ENCODE data around the gene DESI2. TPM values are rescaled to one million over a fixed set of nuclear protein-coding genes. Genes with fewer than 3 reads are reported as not detected.
A peak's percentile ranks its signal among the peaks of the same experiment; 100 is the strongest.

Gene DESI2
- 24.2 TPM for total RNA-seq

- intact Hi-C loops (cut with DNase I) = loop anchor here (1.0 to 5.0 kb wide), 8 partner anchors 77 to 1396 kb away; partner anchors contain the start of genes CEP170 and SDCCAG8
- DNase-seq (ENCODE audit: low spot score in 2 of 2) = peak; percentile 99 to 100
- Histone ChIP-seq H3K4me3 (peak within 1 kb of the TSS; percentile 72 to 95), H3K9me3 (no peaks in the 10 kb centered on the region), H3K27ac (peak within 1 kb of the TSS; percentile 93 to 99), H3K27me3 (no peaks in the 10 kb centered on the region), H3K36me3 (peaks cover 0 to 4% of the 10 kb centered on the region in 2 donors), H3K4me1 (peaks cover 0 to 25% of the 10 kb centered on the region in 2 donors)
- TF ChIP-seq CTCF (IDR thresholded peaks at IDR 0.05) = peak; percentile 45 to 58 (median 55)
Measured at GRCh38 chr1:244652623-244653438, at the start of gene DESI2. Gene DESI2, plus strand, starts transcription at chr1:244653126. Its CDS starts 188 bp downstream, at chr1:244653314.

GRCh38 chr1:244603498-244603897 is 49.4 kb upstream of the DESI2 start:
- Histone ChIP-seq H3K4me1 (no peaks in the 10 kb centered on the region), H3K4me3 (no peak overlapping the region)

GRCh38 chr1:244605835-244606370 is 47.0 kb upstream of the DESI2 start:
- Histone ChIP-seq H3K4me1 (no peaks in the 10 kb centered on the region), H3K36me3 (no peaks in the 10 kb centered on the region), H3K4me3 (no peak overlapping the region), H3K27me3 (no peaks in the 10 kb centered on the region), H3K9me3 (no peaks in the 10 kb centered on the region), H3K27ac (no peak overlapping the region)
- DNase-seq (ENCODE audit: low spot score in 2 of 2) = no peak
- TF ChIP-seq CTCF (IDR thresholded peaks at IDR 0.05) = no peak
- intact Hi-C loops (cut with DNase I) = loop anchor here (2.0 kb wide), 1 partner anchor 437 kb away; no protein-coding TSS in a partner anchor

More at GRCh38 chr1:244603498-244603897, 49.4 kb upstream of the DESI2 start:
- DNase-seq (ENCODE audit: low spot score in 2 of 2) = no peak
- H3K9me3 ChIP-seq = no peaks in the 10 kb centered on the region
- peak; percentile 78 to 88 (median 80) for TF ChIP-seq CTCF (IDR thresholded peaks at IDR 0.05)
- no peaks in the 10 kb centered on the region for H3K27me3 ChIP-seq
- intact Hi-C loops (cut with DNase I) = loop anchor here (1.0 to 5.0 kb wide), 3 partner anchors 47 to 193 kb away; no protein-coding TSS in a partner anchor
- H3K27ac ChIP-seq = no peak overlapping the region
- no peaks in the 10 kb centered on the region for H3K36me3 ChIP-seq

GRCh38 chr1:244614113-244614836 is 38.7 kb upstream of the DESI2 start:
- Histone ChIP-seq H3K27ac (no peak overlapping the region), H3K27me3 (no peaks in the 10 kb centered on the region), H3K36me3 (no peaks in the 10 kb centered on the region), H3K9me3 (no peaks in the 10 kb centered on the region), H3K4me3 (no peak overlapping the region), H3K4me1 (no peaks in the 10 kb centered on the region)
- no peak for TF ChIP-seq CTCF (IDR thresholded peaks at IDR 0.05)
- DNase-seq (ENCODE audit: low spot score in 2 of 2) = no peak
- intact Hi-C loops (cut with DNase I) = no loop called here

- H3K4me3 ChIP-seq = no peak overlapping the region
- intact Hi-C loops (cut with DNase I) = no loop called here
- H3K9me3 ChIP-seq = no peaks in the 10 kb centered on the region
- H3K4me1 ChIP-seq = no peaks in the 10 kb centered on the region
- DNase-seq (ENCODE audit: low spot score in 2 of 2) = no peak
- H3K27me3 ChIP-seq = no peaks in the 10 kb centered on the region
- H3K27ac ChIP-seq = no peak overlapping the region
- TF ChIP-seq CTCF (IDR thresholded peaks at IDR 0.05) = no peak
- H3K36me3 ChIP-seq = no peaks in the 10 kb centered on the region
Measured at GRCh38 chr1:244614879-244615278, 38.0 kb upstream of the DESI2 start.

Data from ascending aorta (tissue), 2 donors.